ENCODE data around the gene ARSG. TPM values are rescaled to one million over a fixed set of nuclear protein-coding genes. Genes with fewer than 3 reads are reported as not detected.
"Not testable (repeated sequence)": the region's sequence is repeated elsewhere in the genome, so short reads cannot be mapped to it uniquely, and the experiment has no call there.

Gene ARSG
- total RNA-seq, 1 donor from 2014 or later: 7.4 TPM

GRCh38 chr17:68413597-68414560 is 122.6 kb downstream of the ARSG start:
- H3K27ac Mint-ChIP-seq (ENCODE audit: unreplicated experiment): not testable (repeated sequence)

GRCh38 chr17:68414901-68415300 is 123.6 kb downstream of the ARSG start:
- H3K4me3 Mint-ChIP-seq (ENCODE audit: unreplicated experiment); H3K27ac Mint-ChIP-seq (ENCODE audit: unreplicated experiment); H3K27me3 Mint-ChIP-seq (ENCODE audit: low read depth); H3K4me1 Mint-ChIP-seq (ENCODE audit: low read depth); DNase-seq (ENCODE audit: low spot score): not testable (repeated sequence)
- Mint-ChIP-seq H3K9me3 (ENCODE audit: low read depth) (peaks cover 52% of the 10 kb centered on the region), H3K36me3 (ENCODE audit: low read depth) (peaks cover 30% of the 10 kb centered on the region)

More at GRCh38 chr17:68413597-68414560, 122.6 kb downstream of the ARSG start:
- DNase-seq (ENCODE audit: low spot score): peak; percentile 18
- H3K4me3 Mint-ChIP-seq (ENCODE audit: unreplicated experiment); H3K4me1 Mint-ChIP-seq (ENCODE audit: low read depth); H3K27me3 Mint-ChIP-seq (ENCODE audit: low read depth): not testable (repeated sequence)
- Mint-ChIP-seq H3K9me3 (ENCODE audit: low read depth) (peaks cover 47% of the 10 kb centered on the region), H3K36me3 (ENCODE audit: low read depth) (peaks cover 25% of the 10 kb centered on the region)

GRCh38 chr17:68417317-68417716 is 126.0 kb downstream of the ARSG start:
- H3K9me3 Mint-ChIP-seq (ENCODE audit: low read depth): peaks cover 58% of the 10 kb centered on the region
- DNase-seq (ENCODE audit: low spot score): no peak
- TF ChIP-seq, protein P1, sequence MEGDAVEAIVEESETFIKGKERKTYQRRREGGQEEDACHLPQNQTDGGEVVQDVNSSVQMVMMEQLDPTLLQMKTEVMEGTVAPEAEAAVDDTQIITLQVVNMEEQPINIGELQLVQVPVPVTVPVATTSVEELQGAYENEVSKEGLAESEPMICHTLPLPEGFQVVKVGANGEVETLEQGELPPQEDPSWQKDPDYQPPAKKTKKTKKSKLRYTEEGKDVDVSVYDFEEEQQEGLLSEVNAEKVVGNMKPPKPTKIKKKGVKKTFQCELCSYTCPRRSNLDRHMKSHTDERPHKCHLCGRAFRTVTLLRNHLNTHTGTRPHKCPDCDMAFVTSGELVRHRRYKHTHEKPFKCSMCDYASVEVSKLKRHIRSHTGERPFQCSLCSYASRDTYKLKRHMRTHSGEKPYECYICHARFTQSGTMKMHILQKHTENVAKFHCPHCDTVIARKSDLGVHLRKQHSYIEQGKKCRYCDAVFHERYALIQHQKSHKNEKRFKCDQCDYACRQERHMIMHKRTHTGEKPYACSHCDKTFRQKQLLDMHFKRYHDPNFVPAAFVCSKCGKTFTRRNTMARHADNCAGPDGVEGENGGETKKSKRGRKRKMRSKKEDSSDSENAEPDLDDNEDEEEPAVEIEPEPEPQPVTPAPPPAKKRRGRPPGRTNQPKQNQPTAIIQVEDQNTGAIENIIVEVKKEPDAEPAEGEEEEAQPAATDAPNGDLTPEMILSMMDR (IDR thresholded peaks at IDR 0.05): no peak
- H3K36me3 Mint-ChIP-seq (ENCODE audit: low read depth): peaks cover 48% of the 10 kb centered on the region
- no peak overlapping the region for H3K27ac Mint-ChIP-seq (ENCODE audit: unreplicated experiment)
- no peaks in the 10 kb centered on the region for H3K27me3 Mint-ChIP-seq (ENCODE audit: low read depth)
- no peak overlapping the region for H3K4me3 Mint-ChIP-seq (ENCODE audit: unreplicated experiment)
- H3K4me1 Mint-ChIP-seq (ENCODE audit: low read depth): no peaks in the 10 kb centered on the region

GRCh38 chr17:68418876-68419275 is 127.6 kb downstream of the ARSG start:
- DNase-seq (ENCODE audit: low spot score): no peak
- Mint-ChIP-seq H3K27me3 (ENCODE audit: low read depth) (no peaks in the 10 kb centered on the region), H3K36me3 (ENCODE audit: low read depth) (peaks cover 52% of the 10 kb centered on the region), H3K27ac (ENCODE audit: unreplicated experiment) (no peak overlapping the region), H3K4me1 (ENCODE audit: low read depth) (no peaks in the 10 kb centered on the region), H3K9me3 (ENCODE audit: low read depth) (peaks cover 57% of the 10 kb centered on the region), H3K4me3 (ENCODE audit: unreplicated experiment) (no peak overlapping the region)
- TF ChIP-seq, protein P1 (IDR thresholded peaks at IDR 0.05): no peak

GRCh38 chr17:68420065-68420464 is 128.8 kb downstream of the ARSG start:
- TF ChIP-seq, protein P1 (IDR thresholded peaks at IDR 0.05): no peak
- H3K27ac Mint-ChIP-seq (ENCODE audit: unreplicated experiment): no peak overlapping the region
- peaks cover 49% of the 10 kb centered on the region for H3K36me3 Mint-ChIP-seq (ENCODE audit: low read depth)
- DNase-seq (ENCODE audit: low spot score): no peak
- H3K4me1 Mint-ChIP-seq (ENCODE audit: low read depth): no peaks in the 10 kb centered on the region
- H3K4me3 Mint-ChIP-seq (ENCODE audit: unreplicated experiment): no peak overlapping the region
- H3K9me3 Mint-ChIP-seq (ENCODE audit: low read depth): peaks cover 45% of the 10 kb centered on the region
- H3K27me3 Mint-ChIP-seq (ENCODE audit: low read depth): no peaks in the 10 kb centered on the region

DNA sequence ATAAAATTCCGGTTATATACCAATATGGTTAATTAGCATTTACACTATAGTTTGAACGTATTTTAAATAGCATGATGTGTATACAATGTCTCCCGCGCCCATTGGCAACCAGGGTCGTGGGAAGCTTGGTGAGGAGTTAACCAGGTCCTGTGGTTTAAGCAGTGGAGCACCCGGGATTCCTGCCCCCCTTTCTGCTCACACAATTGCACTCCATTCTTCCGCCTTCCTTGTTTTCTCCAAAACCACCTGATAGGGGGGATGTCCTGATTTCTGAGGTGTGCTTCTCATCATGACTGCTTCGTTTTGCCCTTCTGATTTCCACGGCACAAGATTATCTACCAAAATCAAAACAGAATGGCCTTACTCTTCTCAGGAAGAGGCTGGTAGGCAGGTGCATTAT is 130.2 kb downstream of the ARSG start:
- peaks cover 31% of the 10 kb centered on the region for H3K9me3 Mint-ChIP-seq (ENCODE audit: low read depth)
- TF ChIP-seq, protein P1 (IDR thresholded peaks at IDR 0.05): no peak
- H3K27ac Mint-ChIP-seq (ENCODE audit: unreplicated experiment): no peak overlapping the region
- no peaks in the 10 kb centered on the region for H3K27me3 Mint-ChIP-seq (ENCODE audit: low read depth)
- no peaks in the 10 kb centered on the region for H3K4me1 Mint-ChIP-seq (ENCODE audit: low read depth)
- no peak overlapping the region for H3K4me3 Mint-ChIP-seq (ENCODE audit: unreplicated experiment)
- peaks cover 48% of the 10 kb centered on the region for H3K36me3 Mint-ChIP-seq (ENCODE audit: low read depth)
- no peak for DNase-seq (ENCODE audit: low spot score)

All from chondrocyte (in vitro differentiated cells).